ENCODE results near the gene PPP4R4. TPM values are rescaled to one million over a fixed set of nuclear protein-coding genes. Genes with fewer than 3 reads are reported as not detected.
"Not testable (repeated sequence)": the region's sequence is repeated elsewhere in the genome, so short reads cannot be mapped to it uniquely, and the experiment has no call there.

Gene PPP4R4
- total RNA-seq, 1 experiment from 2014 or later: 0.91 TPM

DNA sequence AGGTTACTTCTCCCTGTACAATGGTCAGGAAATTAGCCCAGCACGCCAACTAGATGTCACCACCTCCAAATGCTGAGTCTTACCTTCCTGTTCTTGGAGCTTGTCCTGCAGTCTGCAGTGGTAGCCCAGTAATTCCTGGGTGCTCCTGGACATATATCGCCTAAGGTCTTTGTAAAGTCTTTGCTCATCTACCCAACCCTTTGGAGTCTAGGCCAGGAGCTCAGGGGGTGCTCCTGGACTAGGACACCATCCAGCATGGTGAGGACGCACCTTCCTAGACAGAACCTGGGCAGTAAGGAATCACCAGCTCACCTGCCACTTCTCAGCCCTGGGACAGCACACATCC, 118.4 kb downstream of the PPP4R4 start:
- no peak overlapping the region for H3K4me3 Mint-ChIP-seq (ENCODE audit: unreplicated experiment)
- peaks cover 4% of the 10 kb centered on the region for H3K36me3 Mint-ChIP-seq (ENCODE audit: insufficient read depth, unreplicated experiment)
- TF ChIP-seq, protein P1, sequence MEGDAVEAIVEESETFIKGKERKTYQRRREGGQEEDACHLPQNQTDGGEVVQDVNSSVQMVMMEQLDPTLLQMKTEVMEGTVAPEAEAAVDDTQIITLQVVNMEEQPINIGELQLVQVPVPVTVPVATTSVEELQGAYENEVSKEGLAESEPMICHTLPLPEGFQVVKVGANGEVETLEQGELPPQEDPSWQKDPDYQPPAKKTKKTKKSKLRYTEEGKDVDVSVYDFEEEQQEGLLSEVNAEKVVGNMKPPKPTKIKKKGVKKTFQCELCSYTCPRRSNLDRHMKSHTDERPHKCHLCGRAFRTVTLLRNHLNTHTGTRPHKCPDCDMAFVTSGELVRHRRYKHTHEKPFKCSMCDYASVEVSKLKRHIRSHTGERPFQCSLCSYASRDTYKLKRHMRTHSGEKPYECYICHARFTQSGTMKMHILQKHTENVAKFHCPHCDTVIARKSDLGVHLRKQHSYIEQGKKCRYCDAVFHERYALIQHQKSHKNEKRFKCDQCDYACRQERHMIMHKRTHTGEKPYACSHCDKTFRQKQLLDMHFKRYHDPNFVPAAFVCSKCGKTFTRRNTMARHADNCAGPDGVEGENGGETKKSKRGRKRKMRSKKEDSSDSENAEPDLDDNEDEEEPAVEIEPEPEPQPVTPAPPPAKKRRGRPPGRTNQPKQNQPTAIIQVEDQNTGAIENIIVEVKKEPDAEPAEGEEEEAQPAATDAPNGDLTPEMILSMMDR (IDR thresholded peaks at IDR 0.05; ENCODE audit: unreplicated experiment): no peak
- no peak overlapping the region for H3K27ac Mint-ChIP-seq (ENCODE audit: low read depth, unreplicated experiment)
- DNase-seq (ENCODE audit: unreplicated experiment): no peak
- ChIA-PET POLR2A (interaction anchor here (0.6 to 0.7 kb wide), 2 partner anchors 49 to 174 kb away, joined by 3 read pairs; no protein-coding TSS in a partner anchor), CTCF (no interaction called here)
- H3K27me3 Mint-ChIP-seq (ENCODE audit: insufficient read depth, unreplicated experiment): no peaks in the 10 kb centered on the region
- H3K9me3 Mint-ChIP-seq (ENCODE audit: unreplicated experiment): no peaks in the 10 kb centered on the region
- H3K4me1 Mint-ChIP-seq (ENCODE audit: insufficient read depth, unreplicated experiment): no peaks in the 10 kb centered on the region
- intact Hi-C loops (cut with micrococcal nuclease): no loop called here
- BruUV-seq (replicated peaks): no TSS peak

DNA sequence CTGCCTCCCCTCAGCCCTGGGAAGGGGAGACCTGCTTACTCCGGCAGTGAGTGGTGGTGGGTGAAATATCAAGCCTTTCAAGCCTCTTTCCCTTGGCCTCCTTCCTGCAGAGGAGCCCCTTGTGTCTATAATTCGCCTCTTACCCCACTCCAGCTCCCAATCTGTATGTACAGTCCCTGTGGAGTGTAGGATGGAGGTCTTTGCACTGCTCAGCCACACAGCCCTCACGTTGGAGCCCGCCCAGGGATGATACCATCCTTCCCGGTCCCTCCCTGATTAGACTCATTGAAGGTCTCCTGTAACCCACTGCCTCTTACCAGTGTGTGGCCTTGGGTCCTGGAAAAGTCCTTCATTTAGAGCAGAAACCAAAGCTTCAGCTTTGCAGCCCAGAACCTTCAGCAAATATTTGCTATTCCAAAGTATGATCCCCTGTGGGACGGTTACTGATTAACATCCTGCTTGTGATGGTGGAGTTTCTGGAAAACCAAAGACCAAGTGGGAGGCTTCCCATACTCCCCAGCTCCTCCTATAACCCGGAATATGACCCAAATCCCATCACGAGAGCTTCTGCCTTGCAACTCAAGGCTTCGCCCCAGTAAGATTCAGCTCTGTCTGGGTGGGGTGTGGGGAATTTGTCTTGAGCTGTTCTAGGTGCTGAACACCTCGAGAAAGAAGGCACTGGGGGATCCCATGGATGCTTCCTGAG, 118.9 kb downstream of the PPP4R4 start, which contains the start of gene SERPINA10:
Gene SERPINA10 (minus strand): TSS at position 397 of the 706 bp plus-strand sequence. CDS start 2,675 bp downstream, outside the sequence.
- POLR2A ChIA-PET: interaction anchor here (0.6 to 0.7 kb wide), 2 partner anchors 49 to 174 kb away, joined by 3 read pairs; no protein-coding TSS in a partner anchor
- DNase-seq (ENCODE audit: unreplicated experiment): no peak
- no peak within 1 kb of the TSS for H3K27ac Mint-ChIP-seq (ENCODE audit: low read depth, unreplicated experiment)
- H3K9me3 Mint-ChIP-seq (ENCODE audit: unreplicated experiment): no peaks in the 10 kb centered on the region
- TF ChIP-seq, protein P1 (IDR thresholded peaks at IDR 0.05; ENCODE audit: unreplicated experiment): no peak
- H3K36me3 Mint-ChIP-seq (ENCODE audit: insufficient read depth, unreplicated experiment): peaks cover 4% of the 10 kb centered on the region
- H3K4me1 Mint-ChIP-seq (ENCODE audit: insufficient read depth, unreplicated experiment): no peaks in the 10 kb centered on the region
- no peak within 1 kb of the TSS for H3K4me3 Mint-ChIP-seq (ENCODE audit: unreplicated experiment)
- BruUV-seq (replicated peaks): no TSS peak
- no peaks in the 10 kb centered on the region for H3K27me3 Mint-ChIP-seq (ENCODE audit: insufficient read depth, unreplicated experiment)
- intact Hi-C loops (cut with micrococcal nuclease): no loop called here
- CTCF ChIA-PET: interaction anchor here (0.6 to 1.0 kb wide), 3 partner anchors 137 to 1161 kb away, joined by 3 to 4 read pairs (median 3); no protein-coding TSS in a partner anchor

DNA sequence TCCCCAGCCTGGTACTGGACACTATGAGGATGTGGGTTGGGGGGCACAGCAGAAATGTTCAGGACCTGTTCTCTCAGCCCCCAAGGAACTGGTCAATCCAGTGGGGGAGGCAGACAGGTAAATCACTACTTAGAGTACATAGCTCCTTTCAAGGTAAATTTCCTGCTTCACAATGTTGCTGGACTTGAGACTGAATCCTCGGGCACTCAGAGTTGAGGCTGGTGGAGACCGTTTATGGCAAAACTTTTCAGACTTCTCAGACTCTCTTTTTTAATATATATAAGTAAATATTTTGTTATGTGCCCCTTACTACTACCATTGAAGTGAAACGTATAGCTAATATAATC, 119.4 kb downstream of the PPP4R4 start:
- no peaks in the 10 kb centered on the region for H3K9me3 Mint-ChIP-seq (ENCODE audit: unreplicated experiment)
- intact Hi-C loops (cut with micrococcal nuclease): no loop called here
- no peak overlapping the region for H3K27ac Mint-ChIP-seq (ENCODE audit: low read depth, unreplicated experiment)
- H3K36me3 Mint-ChIP-seq (ENCODE audit: insufficient read depth, unreplicated experiment): peaks cover 4% of the 10 kb centered on the region
- POLR2A ChIA-PET: no interaction called here
- H3K27me3 Mint-ChIP-seq (ENCODE audit: insufficient read depth, unreplicated experiment): no peaks in the 10 kb centered on the region
- DNase-seq (ENCODE audit: unreplicated experiment): no peak
- TF ChIP-seq, protein P1 (IDR thresholded peaks at IDR 0.05; ENCODE audit: unreplicated experiment): no peak
- BruUV-seq (replicated peaks): no TSS peak
- no peak overlapping the region for H3K4me3 Mint-ChIP-seq (ENCODE audit: unreplicated experiment)
- H3K4me1 Mint-ChIP-seq (ENCODE audit: insufficient read depth, unreplicated experiment): no peaks in the 10 kb centered on the region
- CTCF ChIA-PET: interaction anchor here (0.6 to 1.0 kb wide), 2 partner anchors 157 to 1161 kb away, joined by 3 to 4 read pairs; no protein-coding TSS in a partner anchor

DNA sequence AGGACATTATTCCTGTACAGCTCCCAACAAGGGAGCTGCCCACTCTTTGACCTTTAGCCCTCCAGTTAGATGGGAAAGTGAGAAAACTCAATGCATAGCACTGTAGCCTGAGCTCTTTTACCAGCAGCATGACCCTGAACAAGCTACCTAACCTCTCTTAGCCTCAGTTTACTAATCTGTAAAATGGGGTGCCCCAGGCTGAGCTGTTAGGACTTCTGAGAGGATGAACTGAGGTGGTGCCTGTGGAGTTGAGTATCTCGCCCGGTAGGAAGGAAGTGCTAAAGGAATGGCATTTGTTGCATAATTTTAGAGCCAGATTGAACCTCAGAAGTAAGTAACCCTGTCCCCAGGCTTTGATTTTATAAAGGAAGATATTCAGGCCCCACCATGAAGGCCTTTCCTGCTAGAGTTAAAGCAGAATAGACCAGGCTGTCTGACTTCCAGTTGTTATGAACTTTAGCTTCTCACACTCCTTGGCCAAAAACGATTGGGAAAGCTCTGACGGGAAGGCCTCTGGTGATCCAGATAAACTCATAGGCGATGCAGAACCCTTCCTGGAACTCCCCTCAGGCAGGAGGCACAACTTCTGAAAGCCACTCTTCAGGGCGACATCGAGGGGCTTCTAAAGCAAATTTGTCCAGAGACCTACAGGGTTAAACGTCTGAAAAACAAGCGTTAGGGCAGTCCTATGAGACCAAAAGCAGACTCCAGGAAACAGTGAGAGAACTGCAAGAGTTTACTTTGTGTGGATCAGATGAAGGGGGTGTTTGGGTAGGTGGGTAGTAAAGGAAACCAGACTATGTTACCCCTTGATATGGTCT, 121.4 kb downstream of the PPP4R4 start:
- Mint-ChIP-seq H3K4me1 (ENCODE audit: insufficient read depth, unreplicated experiment) (no peaks in the 10 kb centered on the region), H3K27ac (ENCODE audit: low read depth, unreplicated experiment) (no peak overlapping the region), H3K9me3 (ENCODE audit: unreplicated experiment) (no peaks in the 10 kb centered on the region), H3K27me3 (ENCODE audit: insufficient read depth, unreplicated experiment) (no peaks in the 10 kb centered on the region), H3K4me3 (ENCODE audit: unreplicated experiment) (no peak overlapping the region), H3K36me3 (ENCODE audit: insufficient read depth, unreplicated experiment) (peaks cover 4% of the 10 kb centered on the region)
- TF ChIP-seq, protein P1 (IDR thresholded peaks at IDR 0.05; ENCODE audit: unreplicated experiment): no peak
- ChIA-PET POLR2A (no interaction called here), CTCF (interaction anchor here (0.6 to 0.7 kb wide), 2 partner anchors 127 to 259 kb away, joined by 3 read pairs; no protein-coding TSS in a partner anchor)
- intact Hi-C loops (cut with micrococcal nuclease): no loop called here
- no TSS peak for BruUV-seq (replicated peaks)
- DNase-seq (ENCODE audit: unreplicated experiment): no peak

DNA sequence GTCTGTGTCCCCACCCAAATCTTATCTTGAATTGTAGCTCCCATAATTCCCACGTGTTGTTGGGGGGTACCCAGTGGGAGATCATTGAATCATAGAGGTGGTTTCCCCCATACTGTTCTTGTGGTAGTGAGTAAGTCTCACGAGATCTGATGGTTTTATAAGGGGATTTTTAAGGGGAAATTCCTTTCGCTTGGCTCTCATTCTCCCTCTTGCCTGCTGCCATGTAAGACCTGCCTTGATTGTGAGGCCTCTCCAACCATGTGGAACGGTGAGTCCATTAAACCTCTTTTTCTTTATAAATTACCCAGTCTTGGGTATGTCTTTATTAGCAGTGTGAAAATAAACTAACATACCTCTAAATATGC, 122.0 kb downstream of the PPP4R4 start:
- POLR2A ChIA-PET; intact Hi-C loops (cut with micrococcal nuclease); H3K36me3 Mint-ChIP-seq (ENCODE audit: insufficient read depth, unreplicated experiment); H3K27ac Mint-ChIP-seq (ENCODE audit: low read depth, unreplicated experiment); H3K4me3 Mint-ChIP-seq (ENCODE audit: unreplicated experiment); DNase-seq (ENCODE audit: unreplicated experiment); CTCF ChIA-PET; H3K9me3 Mint-ChIP-seq (ENCODE audit: unreplicated experiment); H3K4me1 Mint-ChIP-seq (ENCODE audit: insufficient read depth, unreplicated experiment); H3K27me3 Mint-ChIP-seq (ENCODE audit: insufficient read depth, unreplicated experiment); BruUV-seq (replicated peaks): not testable (repeated sequence)

Measured in MCF 10A (cell line).